GM12878 (cell line): ENCODE data around the gene SEMA4D. TPM values are rescaled to one million over a fixed set of nuclear protein-coding genes. Genes with fewer than 3 reads are reported as not detected.

Source experiments
- ATAC-seq: fragments of 200-7000 bp; cut with Tn5 transposase; 3 replicates; pipeline ENCODE4 v1.9.1; 2020; ENCODE audit warnings: mild to moderate bottlenecking, moderate library complexity
- BruUV-seq: library from RNA; stranded (reverse); fragments of 400-500 nt; replicated peaks from 2 replicates; lab custom pipeline; 2021; lab: Mats Ljungman, UMichigan
- CTCF ChIA-PET: fragments of 300-600 bp; sonication (Branson Sonifier 250); formaldehyde crosslinking; extraction: SDS; loops from one replicate; lab custom pipeline; 2021; ENCODE audit warnings: inconsistent platforms; lab: Yijun Ruan, JAX
- POLR2A ChIA-PET: fragments of 350-600 bp; formaldehyde crosslinking; extraction: SDS; loops from one replicate; lab custom pipeline; 2021; ENCODE audit warnings: inconsistent platforms; lab: Charles Lee
- RAD21 ChIA-PET: fragments of 300-600 bp; sonication (Branson Sonifier 250); formaldehyde crosslinking; loops from one replicate; lab custom pipeline; 2023; ENCODE audit warnings: antibody characterized with exemption; ENCODE audit not compliant: unreplicated experiment; lab: Charles Lee
- SMC1A ChIA-PET: fragments of 300-600 bp; sonication (Branson Sonifier 250); formaldehyde crosslinking; loops from one replicate; lab custom pipeline; 2023; ENCODE audit not compliant: unreplicated experiment, uncharacterized antibody; lab: Charles Lee
- DNase-seq: peaks from one replicate; pipeline ENCODE4 v3.0.0-alpha.2; 2011; ENCODE audit warnings: low read depth, low spot score
- FAIRE-seq: peaks from 3 replicates; lab custom pipeline; 2011; peaks lifted over from hg19 to GRCh38; lab: Jason Lieb, UNC
- H2AFZ ChIP-seq: 2 replicates; pipeline ENCODE4 v1.6.0; 2011; ENCODE audit warnings: low read depth, low read length, control low read depth; ENCODE audit not compliant: control insufficient read depth
- H3K27ac ChIP-seq: 2 replicates; pipeline ENCODE4 v1.5.1; 2011; ENCODE audit warnings: control low read depth; ENCODE audit not compliant: control insufficient read depth, insufficient read depth
- H3K27me3 ChIP-seq, 2 experiments: replicated peaks in 1 of 2; 2 replicates each; pipeline versions ENCODE4 v1.6.0 to v1.6.1; 2011; ENCODE audit warnings: low read length in 1 of 2; ENCODE audit not compliant: control insufficient read depth in 2 of 2, insufficient read depth in 2 of 2
- H3K36me3 ChIP-seq, 2 experiments: 2 replicates each; pipeline ENCODE4 v1.5.1; 2011; ENCODE audit warnings: low read length in 1 of 2; ENCODE audit not compliant: control insufficient read depth in 2 of 2, insufficient read depth in 2 of 2
- H3K4me1 ChIP-seq: 2 replicates; pipeline ENCODE4 v1.6.1; 2011; ENCODE audit warnings: mild to moderate bottlenecking, low read length, moderate library complexity, mixed read lengths; ENCODE audit not compliant: control insufficient read depth, insufficient read depth
- H3K4me2 ChIP-seq: 2 replicates; pipeline ENCODE4 v1.6.0; 2011; ENCODE audit warnings: control low read depth; ENCODE audit not compliant: control insufficient read depth, insufficient read depth
- H3K4me3 ChIP-seq: fragments of 200-600 bp; sonication (generic); 2 replicates; pipeline ENCODE4 v1.5.1; 2016
- H3K79me2 ChIP-seq: 2 replicates; pipeline ENCODE4 v1.6.0; 2011; ENCODE audit warnings: low read length; ENCODE audit not compliant: control insufficient read depth, insufficient read depth
- H3K9ac ChIP-seq: 2 replicates; pipeline ENCODE4 v1.8.0; 2011; ENCODE audit warnings: low read length, control low read depth, mixed read lengths; ENCODE audit not compliant: control insufficient read depth, insufficient read depth
- H3K9me3 ChIP-seq: replicated peaks from 3 replicates; pipeline ENCODE4 v1.5.1; 2011; ENCODE audit warnings: mild to moderate bottlenecking, low read length; ENCODE audit not compliant: control insufficient read depth, insufficient read depth
- H4K20me1 ChIP-seq: 2 replicates; pipeline ENCODE4 v1.6.0; 2011; ENCODE audit not compliant: control insufficient read depth, insufficient read depth
- ATF7 ChIP-seq: fragments of 450-650 bp; IDR thresholded peaks from 2 replicates; pipeline ENCODE4 v1.6.1; 2016; ENCODE audit warnings: low read depth, mild to moderate bottlenecking
- BRCA1 ChIP-seq: IDR thresholded peaks from 2 replicates; pipeline ENCODE4 v1.6.1; 2011; ENCODE audit warnings: low read depth, low read length, improper control_type of control experiment
- CBX5 ChIP-seq: sonication (generic); IDR thresholded peaks from 2 replicates; pipeline ENCODE4 v1.6.1; 2016; ENCODE audit warnings: low read depth, moderate library complexity, mild to moderate bottlenecking, inconsistent platforms
- EP300 ChIP-seq, 2 experiments: fragments of 150-350 bp in 1 of 2; IDR thresholded peaks; 2 replicates each; pipeline ENCODE4 v1.6.1; 2011 to 2012; ENCODE audit warnings: low read depth in 2 of 2, low read length in 2 of 2, borderline replicate concordance in 1 of 2, improper control_type of control experiment in 1 of 2, inconsistent platforms in 1 of 2; ENCODE audit not compliant: control insufficient read depth in 1 of 2
- POLR2A ChIP-seq: IDR thresholded peaks from 2 replicates; pipeline ENCODE4 v1.6.1; 2011; ENCODE audit warnings: low read depth, mild to moderate bottlenecking, low read length
- SPI1 ChIP-seq: IDR thresholded peaks from 2 replicates; pipeline ENCODE4 v1.6.1; 2011; ENCODE audit warnings: low read depth, mild to moderate bottlenecking, low read length, moderate library complexity, borderline replicate concordance; ENCODE audit not compliant: insufficient read depth
- STAT3 ChIP-seq: IDR thresholded peaks from 2 replicates; pipeline ENCODE4 v1.6.1; 2011; ENCODE audit warnings: low read depth, low read length, improper control_type of control experiment
- SUPT20H ChIP-seq: IDR thresholded peaks from 2 replicates; pipeline ENCODE4 v1.6.1; 2011; ENCODE audit warnings: low read depth, mild to moderate bottlenecking, low read length, moderate library complexity, borderline replicate concordance; ENCODE audit not compliant: control insufficient read depth
- WGBS: methylation state at CpG from one replicate; pipeline ENCODE4 v1.1.6; 2016; ENCODE audit warnings: low lambda C conversion rate; ENCODE audit not compliant: insufficient replicate concordance, insufficient coverage; ENCODE audit errors: missing lambda C conversion rate; 5-methylcytosine and 5-hydroxymethylcytosine counted together
- in situ Hi-C: fragments of 300-500 bp; cut with MboI; formaldehyde crosslinking; loops from 9 replicates; pipeline ENCODE4 v1.14.3; 2018; ENCODE audit warnings: mixed read lengths
- intact Hi-C: fragments of 100-400 bp; cut with micrococcal nuclease; formaldehyde crosslinking; loops from one replicate; pipeline ENCODE4 v1.14.2; 2022; ENCODE audit not compliant: unreplicated experiment
- polyA plus RNA-seq, 11 experiments: library from polyadenylated mRNA; depleted of rRNA in 4 of 11; unstranded in 6 of 11; stranded (reverse) in 5 of 11; fragments of >200 nt; fragmentation: Nextera tagmentation in 4 of 11; fragmentation: Illumina TruSeq in 1 of 11; extraction: Ambion mirVana in 4 of 11; extraction: Trizol in 1 of 11; gene quantifications; 1 replicate in 1 of 11; 2 replicates in 10 of 11; pipeline versions ENCODE4 v1.2.1 to v1.2.3, GENCODE V29; 2011 to 2016; ENCODE audit warnings: inconsistent platforms in 2 of 11, missing spikeins in 2 of 11, low read depth in 1 of 11
- total RNA-seq, 4 experiments: library from RNA; depleted of rRNA in 3 of 4; stranded (reverse); fragments of >200 nt in 3 of 4; fragmentation: Illumina TruSeq in 1 of 4; extraction: Trizol in 1 of 4; gene quantifications; 2 replicates each; pipeline versions ENCODE4 v1.2.1 to v1.2.3, GENCODE V29; 2013 to 2021
- TF ChIP-seq, protein P1 (sequence below): fragments of 450-650 bp; IDR thresholded peaks from 2 replicates; pipeline ENCODE4 v1.6.1; 2017; ENCODE audit warnings: borderline replicate concordance

SEMA4D gene
- total and polyA plus RNA-seq, 10 of the 15 experiments (the other 5 are each of a cell fraction or from before 2014, with no cell fraction given), result 15.1 to 136 (median 39.6) TPM

DNA sequence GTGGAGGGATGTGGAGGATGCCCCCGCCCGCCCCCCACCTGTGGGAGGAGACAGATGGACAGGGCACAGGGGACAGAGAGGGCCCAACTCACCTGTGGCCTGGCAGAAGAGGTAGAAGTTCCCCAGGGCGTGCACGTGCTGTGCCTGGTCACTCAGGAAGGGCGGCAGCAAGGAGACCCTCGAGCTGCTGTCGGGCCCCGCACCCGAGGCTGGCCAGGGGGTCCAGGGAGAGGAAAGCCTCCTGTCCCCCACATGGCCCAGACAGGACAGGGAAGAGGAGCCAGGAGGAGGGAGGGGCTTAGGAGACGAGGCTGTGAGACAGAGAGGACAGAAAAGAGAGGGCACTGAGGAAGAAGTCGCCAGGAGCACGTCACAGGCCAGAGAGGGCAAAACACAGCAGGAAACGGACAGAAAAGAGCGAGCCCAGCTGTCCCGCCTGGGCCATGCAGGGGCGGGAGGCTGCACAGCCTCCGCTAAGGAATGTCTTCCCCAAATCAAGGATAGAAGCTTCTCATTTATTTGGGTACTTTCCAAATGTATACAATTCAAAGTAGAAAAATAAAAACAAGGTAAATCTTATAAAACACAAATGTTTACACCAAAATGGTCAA is 121.1 kb downstream of the SEMA4D start:
- 91% methylated on average over 17 of the region's 17 CpGs for WGBS
- no peak for ATAC-seq
- TF ChIP-seq SUPT20H (no peak), EP300 (IDR thresholded peaks at IDR 0.05; ENCODE audit: borderline replicate concordance in 1 of 2, control insufficient read depth in 1 of 2, low read depth in 2 of 2, low read length in 2 of 2) (no peak), STAT3 (no peak), ATF7 (no peak), POLR2A (no peak), CBX5 (no peak), BRCA1 (no peak), SPI1 (no peak)
- TF ChIP-seq, protein P1, sequence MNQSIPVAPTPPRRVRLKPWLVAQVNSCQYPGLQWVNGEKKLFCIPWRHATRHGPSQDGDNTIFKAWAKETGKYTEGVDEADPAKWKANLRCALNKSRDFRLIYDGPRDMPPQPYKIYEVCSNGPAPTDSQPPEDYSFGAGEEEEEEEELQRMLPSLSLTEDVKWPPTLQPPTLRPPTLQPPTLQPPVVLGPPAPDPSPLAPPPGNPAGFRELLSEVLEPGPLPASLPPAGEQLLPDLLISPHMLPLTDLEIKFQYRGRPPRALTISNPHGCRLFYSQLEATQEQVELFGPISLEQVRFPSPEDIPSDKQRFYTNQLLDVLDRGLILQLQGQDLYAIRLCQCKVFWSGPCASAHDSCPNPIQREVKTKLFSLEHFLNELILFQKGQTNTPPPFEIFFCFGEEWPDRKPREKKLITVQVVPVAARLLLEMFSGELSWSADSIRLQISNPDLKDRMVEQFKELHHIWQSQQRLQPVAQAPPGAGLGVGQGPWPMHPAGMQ, result no peak
- POLR2A ChIA-PET, result no interaction called here
- no peaks in the 10 kb centered on the region for H3K27me3 ChIP-seq
- no TSS peak for BruUV-seq
- SMC1A ChIA-PET, result interaction anchor here (1.1 to 2.4 kb wide), 2 partner anchors 41 to 172 kb away, joined by 5 to 25 read pairs; no protein-coding TSS in a partner anchor
- no peak for DNase-seq
- H3K4me3 ChIP-seq, result no peak overlapping the region
- no peak overlapping the region for H2AFZ ChIP-seq
- no peak overlapping the region for H3K9ac ChIP-seq
- no peaks in the 10 kb centered on the region for H3K9me3 ChIP-seq
- H3K4me2 ChIP-seq, result no peak overlapping the region
- H4K20me1 ChIP-seq, result no peaks in the 10 kb centered on the region; the same call in 1 of the 2 replicates
- in situ Hi-C loops (no loop called here), intact Hi-C loops (no loop called here)
- RAD21 ChIA-PET, result interaction anchor here (2.6 kb wide), 1 partner anchor 172 kb away, joined by 39 read pairs; no protein-coding TSS in a partner anchor
- FAIRE-seq, result no peak
- no peak overlapping the region for H3K27ac ChIP-seq
- CTCF ChIA-PET, result interaction anchor here (1.2 to 3.7 kb wide), 2 partner anchors 172 kb away, joined by 4 to 42 read pairs; no protein-coding TSS in a partner anchor
- H3K79me2 ChIP-seq, result no peaks in the 10 kb centered on the region
- H3K36me3 ChIP-seq, result peaks cover 26 to 28% of the 10 kb centered on the region in 2 experiments
- peaks cover 15% of the 10 kb centered on the region for H3K4me1 ChIP-seq
